ENCODE data around the gene ZNF451.

ZNF451 gene

DNA sequence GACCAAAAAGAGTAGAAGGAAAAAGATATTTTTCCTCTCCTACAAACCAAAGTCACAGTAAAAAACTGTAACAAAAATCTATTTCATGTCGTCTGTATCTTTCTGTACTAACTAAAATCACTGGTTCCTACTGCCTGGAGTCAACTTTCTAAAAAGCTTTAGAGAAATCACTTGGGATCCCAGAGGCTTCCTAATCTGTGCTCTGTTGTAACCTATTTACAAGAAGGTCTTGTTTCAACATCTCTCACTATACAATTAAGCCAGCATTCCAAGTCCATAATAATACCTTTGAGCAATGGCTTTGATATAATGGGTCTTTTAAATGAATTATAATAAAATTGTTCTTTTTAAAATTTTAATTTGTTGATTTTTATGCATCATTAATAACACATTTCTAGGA, 111.7 kb downstream of the ZNF451 start:
- no peak for TF ChIP-seq CTCF (conservative IDR thresholded peaks at IDR 0.05; ENCODE audit: low read depth, low read length)
- no peak for DNase-seq (ENCODE audit: low read depth)
- no peak overlapping the region for H3K4me3 ChIP-seq (ENCODE audit: low read length)

- no peak for DNase-seq (ENCODE audit: low read depth)
- TF ChIP-seq CTCF (conservative IDR thresholded peaks at IDR 0.05; ENCODE audit: low read depth, low read length), result no peak
- no peak overlapping the region for H3K4me3 ChIP-seq (ENCODE audit: low read length)
Observed at GRCh38 chr6:57205550-57206328, 115.8 kb downstream of the ZNF451 start.

GRCh38 chr6:57207141-57207540, 117.2 kb downstream of the ZNF451 start:
- TF ChIP-seq CTCF (conservative IDR thresholded peaks at IDR 0.05; ENCODE audit: low read depth, low read length), result no peak
- DNase-seq (ENCODE audit: low read depth), result peak; percentile 88
- H3K4me3 ChIP-seq (ENCODE audit: low read length), result no peak overlapping the region

DNA sequence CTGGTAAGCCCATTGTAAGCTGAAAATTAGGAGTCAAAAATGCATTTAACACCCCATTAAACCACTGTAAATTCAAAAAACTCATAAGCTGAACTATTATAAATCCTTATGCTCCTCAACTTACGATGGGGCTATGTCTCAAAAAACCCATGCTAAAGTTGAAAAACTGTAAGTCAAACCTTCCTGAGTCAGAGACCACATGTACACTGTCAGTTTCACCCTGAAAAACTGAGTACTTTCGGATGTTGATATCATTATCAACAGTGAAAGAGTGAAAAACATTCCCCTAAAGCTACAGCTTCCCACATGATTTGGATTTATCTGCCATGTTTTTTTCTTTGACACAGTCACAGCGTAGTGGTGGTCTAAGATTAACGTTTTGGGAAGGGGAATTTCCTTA, 117.9 kb downstream of the ZNF451 start:
- TF ChIP-seq CTCF (conservative IDR thresholded peaks at IDR 0.05; ENCODE audit: low read depth, low read length), result no peak
- no peak for DNase-seq (ENCODE audit: low read depth)
- no peak overlapping the region for H3K4me3 ChIP-seq (ENCODE audit: low read length)

DNA sequence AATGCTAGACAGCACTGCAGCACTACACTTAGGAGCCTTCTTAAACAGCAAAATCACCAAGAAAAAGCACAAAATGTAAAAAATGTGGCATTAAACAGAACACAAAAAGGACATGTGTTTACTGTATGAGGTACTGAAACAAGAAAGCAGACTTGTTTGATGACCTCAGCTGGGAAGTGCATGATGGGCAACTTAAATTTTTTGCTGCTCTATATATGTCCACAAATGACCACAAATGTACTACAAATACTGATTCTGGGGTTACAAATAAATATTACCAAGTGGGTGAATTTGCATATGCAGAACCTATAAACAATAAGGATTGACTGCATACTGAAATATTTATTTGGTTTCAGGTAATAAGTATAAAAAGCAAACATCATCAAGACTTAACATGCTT, 119.0 kb downstream of the ZNF451 start:
- H3K4me3 ChIP-seq (ENCODE audit: low read length), result no peak overlapping the region
- no peak for TF ChIP-seq CTCF (conservative IDR thresholded peaks at IDR 0.05; ENCODE audit: low read depth, low read length)

DNA sequence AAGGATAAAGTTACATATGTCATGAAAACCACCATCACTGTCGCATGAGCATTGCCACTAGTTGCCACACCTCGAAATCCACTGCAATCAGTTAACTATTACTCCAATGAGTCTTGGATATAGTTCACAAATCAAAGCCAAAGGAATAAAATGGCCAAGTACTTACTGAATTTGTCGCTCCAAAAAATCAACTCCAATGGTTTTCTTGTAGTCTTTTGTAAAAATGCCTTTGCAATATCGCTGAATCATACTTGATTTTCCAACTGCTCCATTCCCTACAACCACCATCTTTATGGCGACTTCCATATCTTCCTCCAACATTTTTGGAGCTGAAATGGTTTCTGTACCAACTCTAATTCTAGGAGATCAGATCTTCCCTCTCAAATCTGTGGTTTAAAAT, 120.1 kb downstream of the ZNF451 start:
- no peak for TF ChIP-seq CTCF (conservative IDR thresholded peaks at IDR 0.05; ENCODE audit: low read depth, low read length)
- DNase-seq (ENCODE audit: low read depth), result no peak
- H3K4me3 ChIP-seq (ENCODE audit: low read length), result no peak overlapping the region

More for the DNA sequence above, 119.0 kb downstream of the ZNF451 start:
- DNase-seq (ENCODE audit: low read depth), result no peak

- no peak overlapping the region for H3K4me3 ChIP-seq (ENCODE audit: low read length)
- no peak for DNase-seq (ENCODE audit: low read depth)
- TF ChIP-seq CTCF (conservative IDR thresholded peaks at IDR 0.05; ENCODE audit: low read depth, low read length), result no peak
Observed at GRCh38 chr6:57215260-57215659, 125.3 kb downstream of the ZNF451 start.

All from retinal pigment epithelial cell (primary cell).